HTR-8/SVneo (cell line): Measurements from ENCODE around the gene SEPSECS.
A peak's percentile ranks its signal among the peaks of the same experiment; 100 is the strongest.

Experiments used
- DNase-seq: peaks from one replicate; pipeline ENCODE4 v3.0.0; 2011; ENCODE audit warnings: low spot score, mixed read lengths; ENCODE audit not compliant: insufficient read length
- FAIRE-seq: peaks from 2 replicates; lab custom pipeline; 2011; peaks lifted over from hg19 to GRCh38; lab: Jason Lieb, UNC

SEPSECS gene

DNA sequence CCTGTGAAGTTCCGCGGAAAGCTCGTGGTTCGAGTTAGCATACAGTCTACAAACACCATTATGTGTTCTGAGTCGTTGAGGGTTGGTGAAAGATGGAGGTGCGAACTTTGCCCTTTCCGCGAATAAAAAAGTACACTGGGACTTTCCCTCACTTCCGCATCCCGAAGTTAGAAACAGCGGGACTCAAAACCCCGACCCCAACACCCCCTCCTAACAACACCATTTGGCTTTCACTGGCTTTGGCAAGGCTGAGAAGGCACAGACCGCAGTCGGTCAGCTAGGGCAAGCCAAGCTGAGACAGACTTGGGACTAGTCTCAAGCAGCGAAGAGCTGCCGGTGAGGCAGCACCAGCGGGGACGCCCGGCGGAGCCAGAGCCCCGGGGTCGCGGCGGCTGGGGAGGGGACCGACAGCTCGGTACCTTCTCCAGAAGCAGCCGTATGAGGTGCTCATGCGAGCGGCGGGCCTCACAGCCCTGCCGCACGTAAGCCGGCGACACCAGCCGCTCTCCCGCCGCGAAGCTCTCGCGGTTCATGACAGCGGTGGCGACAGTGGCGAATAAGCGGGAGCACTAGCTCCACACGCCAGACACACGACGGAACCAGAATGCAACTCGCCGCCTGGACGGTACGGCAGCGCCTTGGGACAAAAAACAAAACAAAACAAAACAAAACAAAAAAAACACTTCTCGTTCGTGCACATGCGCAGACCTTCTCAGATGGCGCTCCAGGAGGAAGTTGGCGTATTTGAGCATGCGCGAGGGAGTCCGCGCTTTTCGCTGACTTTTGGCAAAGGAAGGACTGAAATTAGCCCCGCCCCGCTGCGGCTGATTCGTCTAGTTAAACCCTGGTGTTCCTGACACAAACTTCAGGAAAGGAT is at the start of gene SEPSECS:
Gene SEPSECS, minus strand, starts transcription at position 613 of the 877 bp plus-strand sequence. Its CDS starts 80 bp downstream, at position 533.
- peak; percentile 94 for FAIRE-seq
- DNase-seq, result peak; percentile 90

DNA sequence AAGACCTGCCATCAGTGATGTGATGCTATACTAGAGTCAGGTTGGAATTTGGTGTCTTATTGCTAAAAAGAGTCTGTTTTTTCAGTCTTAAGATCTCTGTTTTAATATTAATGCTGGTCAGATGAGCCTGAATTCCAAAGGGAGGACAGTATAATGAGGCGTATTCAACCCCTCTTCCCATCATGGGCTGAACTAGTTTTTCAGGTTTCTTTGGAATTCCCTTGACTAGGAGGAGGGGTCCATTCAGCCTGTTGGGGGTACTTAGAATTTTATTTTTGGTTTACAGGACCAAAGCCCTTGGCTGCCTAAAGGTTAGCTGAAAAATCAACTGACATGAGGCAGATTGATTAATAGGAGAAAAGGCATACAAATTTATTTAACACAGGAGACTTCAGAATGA is 49.5 kb upstream of the SEPSECS start:
- FAIRE-seq (no peak), DNase-seq (no peak)

DNA sequence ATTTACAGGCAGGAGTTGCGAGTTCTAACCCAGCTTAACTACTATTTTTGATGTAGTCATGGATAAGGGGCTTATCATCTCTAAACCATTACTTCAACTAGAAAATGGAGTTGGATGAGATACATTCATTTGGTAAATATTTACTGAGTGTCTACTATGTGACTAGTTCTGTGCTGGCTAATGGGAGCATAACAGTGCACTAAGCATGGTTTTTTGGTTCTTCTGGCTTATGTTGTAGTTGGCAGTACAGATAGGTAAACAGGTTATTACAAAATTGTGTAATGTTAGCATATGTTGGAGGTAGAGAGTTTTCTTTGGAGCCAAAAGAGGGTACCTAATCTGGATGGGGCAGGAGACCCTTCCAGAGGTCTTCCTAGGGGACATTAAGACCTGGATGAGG is 47.7 kb upstream of the SEPSECS start:
- DNase-seq, result no peak
- FAIRE-seq, result no peak

- no peak for DNase-seq
- FAIRE-seq, result no peak
Measured at GRCh38 chr4:25198713-25199112, 38.5 kb upstream of the SEPSECS start.

DNA sequence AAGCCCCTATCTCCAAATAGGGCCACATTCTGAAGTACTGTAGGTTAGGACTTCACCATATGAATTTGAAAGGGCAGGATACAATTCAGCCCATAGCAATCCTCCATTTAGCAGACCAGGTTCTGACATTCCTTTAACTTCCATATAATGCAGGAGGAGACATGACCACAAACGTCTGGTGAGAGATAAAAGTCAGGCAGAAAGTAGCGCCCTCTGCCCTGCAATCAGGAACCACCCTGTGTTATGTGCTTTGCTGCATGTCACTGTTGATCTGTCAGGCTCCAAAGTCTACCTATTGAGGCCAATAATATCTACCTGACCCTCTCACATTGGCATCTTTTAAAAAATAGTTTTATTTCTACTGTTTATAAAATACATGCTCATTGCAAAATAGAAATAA is 30.2 kb upstream of the SEPSECS start:
- no peak for DNase-seq
- no peak for FAIRE-seq

GRCh38 chr4:25184056-25184455 is 23.8 kb upstream of the SEPSECS start:
- DNase-seq, result no peak
- FAIRE-seq, result no peak

- FAIRE-seq, result no peak
- DNase-seq, result no peak
Measured at GRCh38 chr4:25182937-25183336, 22.7 kb upstream of the SEPSECS start.

GRCh38 chr4:25180524-25181131 is 20.4 kb upstream of the SEPSECS start:
- FAIRE-seq (no peak), DNase-seq (peak; percentile 27)

- DNase-seq (no peak), FAIRE-seq (no peak)
Measured at GRCh38 chr4:25178838-25179261, 18.6 kb upstream of the SEPSECS start.

DNA sequence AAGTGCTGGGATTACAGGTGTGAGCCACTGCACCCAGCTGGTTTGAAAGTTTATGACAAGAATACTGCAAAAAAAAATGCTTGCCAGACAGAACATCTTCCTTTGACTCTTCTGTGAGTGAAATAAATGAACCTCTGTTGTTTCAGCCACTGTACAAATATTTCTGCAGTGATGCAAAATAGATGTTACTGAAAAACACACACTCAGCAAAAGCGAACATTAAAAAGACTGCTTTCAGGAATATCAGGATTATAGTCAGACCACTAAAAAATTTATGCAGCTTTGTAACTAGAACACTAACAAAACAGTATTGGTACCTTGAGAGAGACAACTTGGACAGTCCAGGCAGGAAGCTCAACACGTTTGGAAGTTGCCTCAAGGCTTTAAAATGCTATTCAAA is 16.9 kb upstream of the SEPSECS start:
- FAIRE-seq, result no peak
- no peak for DNase-seq

DNA sequence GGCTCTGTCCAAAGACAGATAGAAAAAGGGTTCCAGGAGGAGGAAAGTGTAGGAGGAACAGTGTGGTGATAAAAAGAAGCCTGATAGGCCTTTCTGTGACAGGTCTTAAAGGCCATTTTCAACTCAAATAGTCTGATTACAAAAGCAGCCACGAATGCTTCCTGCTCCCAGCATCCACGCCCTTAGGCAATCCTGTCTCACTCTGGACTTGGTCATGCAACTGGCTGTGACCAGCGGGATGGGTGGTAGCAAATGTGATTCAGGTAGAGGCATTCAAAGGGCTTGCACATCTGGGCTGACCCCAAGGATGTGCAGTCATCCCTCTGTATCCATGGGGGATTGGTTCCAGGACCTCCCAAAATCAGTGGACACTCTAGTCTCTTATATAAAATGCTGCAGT is 14.4 kb upstream of the SEPSECS start:
- no peak for FAIRE-seq
- DNase-seq, result peak; percentile 41

DNA sequence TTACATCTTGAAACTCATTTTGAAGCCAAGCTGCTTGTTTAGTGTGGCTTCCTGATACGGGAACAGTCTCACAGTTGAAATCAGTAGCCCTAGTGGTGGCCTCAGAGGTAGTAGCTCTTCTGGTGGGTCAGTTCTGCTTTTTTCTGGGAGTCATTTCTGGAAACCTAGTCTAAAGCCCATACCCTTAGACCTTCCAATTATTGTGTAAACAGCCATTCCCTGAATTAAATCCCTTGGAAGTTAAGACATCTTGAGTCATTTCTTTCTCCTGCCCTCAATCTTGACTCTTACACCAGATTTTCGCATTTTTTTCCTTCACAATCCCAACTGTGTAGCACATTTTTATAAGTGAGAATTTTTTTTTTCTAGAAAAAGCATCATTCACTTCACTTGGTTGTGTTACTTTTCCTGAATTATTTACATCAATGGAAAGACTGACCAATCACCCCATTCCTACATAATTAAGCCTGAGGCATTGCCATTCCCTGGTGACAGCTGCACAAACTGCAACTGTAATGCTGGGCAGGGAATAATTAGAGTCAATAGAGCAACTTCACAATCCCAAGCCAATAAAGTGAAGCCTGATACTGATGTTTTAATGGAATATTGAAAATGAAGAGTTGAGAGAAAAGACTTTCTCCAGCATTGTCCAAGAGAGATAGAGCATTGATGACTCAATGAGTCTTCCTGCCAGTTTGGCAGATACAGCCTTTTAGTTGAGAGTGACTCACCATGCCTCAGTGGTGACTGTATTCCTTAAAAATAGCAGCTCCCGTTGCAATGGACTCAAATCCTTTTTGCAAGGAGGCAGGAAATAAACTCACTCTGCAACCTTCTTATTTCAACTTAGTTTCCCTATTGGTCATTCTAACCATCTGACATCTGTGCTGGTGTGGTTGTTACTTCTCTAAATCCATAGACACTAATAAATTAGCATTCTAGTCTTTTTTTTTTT is 13.0 kb upstream of the SEPSECS start:
- peak; percentile 69 for FAIRE-seq

GRCh38 chr4:25171201-25171865 is 11.1 kb upstream of the SEPSECS start:
- no peak for FAIRE-seq
- DNase-seq, result no peak

More for the DNA sequence above, 13.0 kb upstream of the SEPSECS start:
- DNase-seq, result peak; percentile 71

DNA sequence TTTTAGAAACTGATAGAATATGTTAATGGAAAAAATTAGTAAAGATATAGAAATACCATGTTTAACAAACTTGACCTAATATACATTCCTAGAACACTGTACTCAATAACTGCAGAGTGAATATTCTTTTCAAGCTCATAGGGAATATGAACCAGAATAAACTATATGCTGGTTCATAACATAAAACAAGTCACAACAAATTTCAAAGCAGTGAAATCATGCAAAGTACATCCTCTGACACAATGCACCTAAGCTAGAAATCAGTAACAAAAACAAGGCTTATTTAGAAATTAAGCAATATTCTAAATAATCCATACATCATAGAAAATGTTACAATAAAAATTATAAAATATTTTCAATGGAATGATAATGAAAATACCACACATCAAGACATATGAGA is 9.2 kb upstream of the SEPSECS start:
- no peak for FAIRE-seq

GRCh38 chr4:25165916-25166315 is 5.7 kb upstream of the SEPSECS start:
- no peak for FAIRE-seq

More for the DNA sequence above, 9.2 kb upstream of the SEPSECS start:
- DNase-seq, result no peak

DNA sequence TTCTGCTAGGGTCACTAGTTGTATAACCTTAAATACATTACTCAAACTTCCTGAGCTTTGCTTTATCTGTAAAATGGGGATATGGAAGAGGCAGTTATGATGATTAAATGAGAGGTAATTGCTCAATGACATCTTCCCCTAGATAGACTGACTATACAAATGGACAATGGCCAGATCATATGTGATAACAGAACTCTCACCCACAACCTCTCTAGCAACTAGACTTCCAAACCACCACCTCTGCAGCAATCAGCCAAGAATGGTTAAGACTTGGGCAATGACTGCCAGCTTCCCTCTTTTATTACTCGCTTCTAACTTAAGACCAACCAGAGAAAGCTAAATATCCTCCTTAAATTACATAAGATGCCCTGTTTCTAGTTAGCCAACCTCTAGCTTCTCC is 2.9 kb upstream of the SEPSECS start:
- FAIRE-seq, result no peak
- DNase-seq, result no peak

More at GRCh38 chr4:25165916-25166315, 5.7 kb upstream of the SEPSECS start:
- no peak for DNase-seq

DNA sequence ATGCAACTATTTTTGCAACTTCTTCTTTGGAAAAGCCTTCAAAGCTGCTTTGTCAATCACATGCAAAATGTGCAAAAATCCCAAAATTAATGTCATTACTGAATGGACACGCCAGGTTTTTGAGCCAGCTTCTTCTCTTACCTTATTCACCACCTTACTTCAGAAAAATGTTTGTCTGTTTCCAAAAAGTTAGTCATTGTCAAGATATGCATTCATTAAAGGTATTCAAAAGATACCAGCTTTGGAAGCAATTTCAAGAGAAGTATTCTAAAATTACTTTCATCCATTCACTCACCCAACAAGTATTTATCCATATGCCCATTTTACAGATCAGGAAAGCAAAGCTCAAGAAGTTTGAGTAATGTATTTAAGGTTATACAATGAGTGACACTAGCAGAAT is 2.3 kb upstream of the SEPSECS start:
- FAIRE-seq (no peak), DNase-seq (no peak)

DNA sequence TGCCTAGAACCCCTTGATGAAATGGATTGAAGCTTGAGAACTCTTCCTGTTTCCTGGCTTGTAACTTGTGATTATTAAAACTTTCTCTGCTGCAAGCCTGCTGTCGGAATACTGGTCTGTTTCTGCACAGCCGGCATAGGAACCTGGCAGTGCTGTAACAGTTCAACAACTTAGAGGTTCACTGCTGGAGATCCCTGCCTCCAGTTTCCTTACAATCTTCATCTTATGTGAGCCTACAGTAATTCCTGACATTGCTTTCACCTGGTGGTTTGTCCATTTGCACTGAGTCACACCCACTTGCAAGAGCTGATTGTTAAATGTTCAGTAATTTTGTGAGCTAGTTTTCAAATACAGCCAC is 1.3 kb upstream of the SEPSECS start:
- FAIRE-seq (no peak), DNase-seq (no peak)

DNA sequence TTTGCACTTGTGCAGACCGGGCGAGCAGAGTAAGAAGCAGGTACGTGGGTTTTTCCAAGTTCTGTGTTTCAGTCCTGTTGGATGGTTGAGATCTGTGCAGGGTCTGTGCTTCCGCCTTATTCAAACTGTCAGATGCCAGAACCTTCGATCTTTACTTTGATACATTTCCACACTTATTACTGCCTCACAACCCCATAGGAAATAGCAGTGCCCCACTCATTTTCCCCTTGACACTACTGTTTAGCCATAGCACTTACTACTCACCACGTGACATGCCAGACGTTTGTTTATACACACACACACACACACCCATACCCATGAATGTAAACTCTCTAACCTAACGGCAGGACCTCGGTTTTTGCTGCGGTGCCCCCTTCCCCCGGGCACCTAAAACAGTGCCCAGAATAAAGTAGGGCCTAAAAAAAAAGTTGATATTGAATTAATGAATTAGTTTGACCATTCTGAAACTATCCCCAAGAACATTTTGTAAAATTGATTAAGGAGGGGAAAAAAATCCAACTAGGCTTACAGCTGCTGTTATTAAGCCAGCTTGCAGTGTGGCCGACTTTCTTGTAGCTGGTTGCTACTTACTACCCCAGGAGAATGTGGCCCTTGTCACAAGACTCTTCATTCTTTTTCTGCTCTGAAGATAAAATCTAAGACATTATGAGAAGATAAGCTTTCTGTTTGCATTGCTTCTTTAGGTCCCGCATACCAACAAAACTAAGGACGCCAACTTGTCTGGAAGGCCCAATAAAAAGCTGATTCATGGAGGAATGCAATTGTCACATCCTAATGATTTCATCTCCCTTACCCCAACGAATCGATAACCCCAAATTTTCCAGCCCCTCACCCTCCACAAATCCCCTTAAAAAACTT is 704 bp upstream of the SEPSECS start:
- FAIRE-seq, result no peak

More for the DNA sequence above, 704 bp upstream of the SEPSECS start:
- peak; percentile 7 for DNase-seq
